ENCODE data around the gene ZNF536.
"Not testable (repeated sequence)": the region's sequence is repeated elsewhere in the genome, so short reads cannot be mapped to it uniquely, and the experiment has no call there.

The ZNF536 gene

GRCh38 chr19:30391052-30391451 lies 18.9 kb downstream of the ZNF536 start:
- H3K27ac ChIP-seq, result no peak overlapping the region
- TF ChIP-seq CTCF (IDR thresholded peaks at IDR 0.05) (no peak), ZFX (IDR thresholded peaks at IDR 0.05; ENCODE audit: borderline replicate concordance) (no peak)

- no peak overlapping the region for H3K27ac ChIP-seq
- TF ChIP-seq CTCF (IDR thresholded peaks at IDR 0.05) (no peak), ZFX (IDR thresholded peaks at IDR 0.05; ENCODE audit: borderline replicate concordance) (no peak)
Measured at GRCh38 chr19:30391554-30392551, 19.7 kb downstream of the ZNF536 start.

- TF ChIP-seq CTCF (IDR thresholded peaks at IDR 0.05) (no peak), ZFX (IDR thresholded peaks at IDR 0.05; ENCODE audit: borderline replicate concordance) (no peak)
- H3K27ac ChIP-seq, result no peak overlapping the region
Measured at GRCh38 chr19:30393046-30393445, 20.9 kb downstream of the ZNF536 start.

GRCh38 chr19:30393729-30394480 lies 21.7 kb downstream of the ZNF536 start:
- TF ChIP-seq ZFX (IDR thresholded peaks at IDR 0.05; ENCODE audit: borderline replicate concordance) (no peak), CTCF (IDR thresholded peaks at IDR 0.05) (no peak)

GRCh38 chr19:30394481-30395151 lies 22.4 kb downstream of the ZNF536 start:
- no peak for TF ChIP-seq CTCF (IDR thresholded peaks at IDR 0.05)
- no peak for TF ChIP-seq ZFX (IDR thresholded peaks at IDR 0.05; ENCODE audit: borderline replicate concordance)
- no peak overlapping the region for H3K27ac ChIP-seq

More at GRCh38 chr19:30393729-30394480, 21.7 kb downstream of the ZNF536 start:
- no peak overlapping the region for H3K27ac ChIP-seq

- no peak overlapping the region for H3K27ac ChIP-seq
- TF ChIP-seq CTCF (IDR thresholded peaks at IDR 0.05) (no peak), ZFX (IDR thresholded peaks at IDR 0.05; ENCODE audit: borderline replicate concordance) (no peak)
Measured at GRCh38 chr19:30395283-30395682, 23.1 kb downstream of the ZNF536 start.

GRCh38 chr19:30398539-30398938 lies 26.4 kb downstream of the ZNF536 start:
- not testable (repeated sequence) for H3K27ac ChIP-seq
